ENCODE results near the gene PDGFC. TPM values are rescaled to one million over a fixed set of nuclear protein-coding genes. Genes with fewer than 3 reads are reported as not detected.

The PDGFC gene
- total RNA-seq, 1 donor from 2014 or later: 0.64 TPM

DNA sequence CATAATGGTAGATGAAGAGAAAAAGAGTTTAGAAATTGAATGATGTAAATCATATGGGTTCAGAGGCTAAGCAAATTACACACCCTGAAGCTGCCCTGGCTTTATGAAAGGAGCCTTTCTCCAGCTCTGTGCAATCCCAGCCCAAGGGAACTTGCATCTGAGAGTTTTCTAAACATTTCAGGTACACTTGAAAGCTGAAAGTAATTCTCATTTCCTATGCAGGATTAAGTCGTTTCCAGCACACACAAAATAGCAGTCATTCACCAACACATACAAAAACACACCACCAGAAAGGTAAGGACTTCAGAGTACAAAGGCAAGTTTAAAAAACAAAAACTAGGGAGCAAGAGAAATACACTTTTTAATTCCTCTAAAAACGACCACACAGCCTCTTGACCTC is 1.7 kb downstream of the PDGFC start:
- Mint-ChIP-seq H3K4me3 (ENCODE audit: unreplicated experiment) (peak overlapping the region; percentile 70), H3K27ac (ENCODE audit: unreplicated experiment) (no peak overlapping the region), H3K36me3 (ENCODE audit: unreplicated experiment) (no peaks in the 10 kb centered on the region), H3K27me3 (ENCODE audit: unreplicated experiment) (peaks cover 6% of the 10 kb centered on the region), H3K4me1 (ENCODE audit: low read depth, unreplicated experiment) (peaks cover 2% of the 10 kb centered on the region), H3K9me3 (ENCODE audit: unreplicated experiment) (peaks cover 2% of the 10 kb centered on the region)
- TF ChIP-seq, protein P1, sequence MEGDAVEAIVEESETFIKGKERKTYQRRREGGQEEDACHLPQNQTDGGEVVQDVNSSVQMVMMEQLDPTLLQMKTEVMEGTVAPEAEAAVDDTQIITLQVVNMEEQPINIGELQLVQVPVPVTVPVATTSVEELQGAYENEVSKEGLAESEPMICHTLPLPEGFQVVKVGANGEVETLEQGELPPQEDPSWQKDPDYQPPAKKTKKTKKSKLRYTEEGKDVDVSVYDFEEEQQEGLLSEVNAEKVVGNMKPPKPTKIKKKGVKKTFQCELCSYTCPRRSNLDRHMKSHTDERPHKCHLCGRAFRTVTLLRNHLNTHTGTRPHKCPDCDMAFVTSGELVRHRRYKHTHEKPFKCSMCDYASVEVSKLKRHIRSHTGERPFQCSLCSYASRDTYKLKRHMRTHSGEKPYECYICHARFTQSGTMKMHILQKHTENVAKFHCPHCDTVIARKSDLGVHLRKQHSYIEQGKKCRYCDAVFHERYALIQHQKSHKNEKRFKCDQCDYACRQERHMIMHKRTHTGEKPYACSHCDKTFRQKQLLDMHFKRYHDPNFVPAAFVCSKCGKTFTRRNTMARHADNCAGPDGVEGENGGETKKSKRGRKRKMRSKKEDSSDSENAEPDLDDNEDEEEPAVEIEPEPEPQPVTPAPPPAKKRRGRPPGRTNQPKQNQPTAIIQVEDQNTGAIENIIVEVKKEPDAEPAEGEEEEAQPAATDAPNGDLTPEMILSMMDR (IDR thresholded peaks at IDR 0.05; ENCODE audit: partially characterized antibody, unreplicated experiment): no peak
- no peak for DNase-seq

DNA sequence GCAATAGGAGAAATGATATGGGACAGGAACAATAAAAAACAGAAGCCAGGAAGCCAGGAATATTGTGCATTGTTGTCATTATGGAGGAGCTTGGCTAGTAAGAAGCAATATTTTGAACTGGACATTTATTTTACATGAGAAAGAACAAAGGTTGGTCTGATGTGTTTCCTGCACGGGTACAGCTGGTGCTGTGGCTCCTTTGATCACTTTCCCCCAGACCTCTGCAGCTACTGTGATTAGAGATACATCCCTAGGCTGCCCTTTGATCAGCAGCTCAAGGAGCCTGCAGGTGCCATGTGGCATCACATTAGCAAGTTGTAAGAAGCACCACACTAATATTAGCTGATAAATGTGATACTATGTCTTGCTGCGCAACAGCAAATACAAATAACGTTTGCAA is 2.5 kb downstream of the PDGFC start:
- H3K36me3 Mint-ChIP-seq (ENCODE audit: unreplicated experiment): no peaks in the 10 kb centered on the region
- H3K9me3 Mint-ChIP-seq (ENCODE audit: unreplicated experiment): peaks cover 2% of the 10 kb centered on the region
- H3K4me1 Mint-ChIP-seq (ENCODE audit: low read depth, unreplicated experiment): peaks cover 2% of the 10 kb centered on the region
- peaks cover 6% of the 10 kb centered on the region for H3K27me3 Mint-ChIP-seq (ENCODE audit: unreplicated experiment)
- TF ChIP-seq, protein P1 (IDR thresholded peaks at IDR 0.05; ENCODE audit: partially characterized antibody, unreplicated experiment): no peak
- no peak overlapping the region for H3K27ac Mint-ChIP-seq (ENCODE audit: unreplicated experiment)
- no peak overlapping the region for H3K4me3 Mint-ChIP-seq (ENCODE audit: unreplicated experiment)
- no peak for DNase-seq

DNA sequence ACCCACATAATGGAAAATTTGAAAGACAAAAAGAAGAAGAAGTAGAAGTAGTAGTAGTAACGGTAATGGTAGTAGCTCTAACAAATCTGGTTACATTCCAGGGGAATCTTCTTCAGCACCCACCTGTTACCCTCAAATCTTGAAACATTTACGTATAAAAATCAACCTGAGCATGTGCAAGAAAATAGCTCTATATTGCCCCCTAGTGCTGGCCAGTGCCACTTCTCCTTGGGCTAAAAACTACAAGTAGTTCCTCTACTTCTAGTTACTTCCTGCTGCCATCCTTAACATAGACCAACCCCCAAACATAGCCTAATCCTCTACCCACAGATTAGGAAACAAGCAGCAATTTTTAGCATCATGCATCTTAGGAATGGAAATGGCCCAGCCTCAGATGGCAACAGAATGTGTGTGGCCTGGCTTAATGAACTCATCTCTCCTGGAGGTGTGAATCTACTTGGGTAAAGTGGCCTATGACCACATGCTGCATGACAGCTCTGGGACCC is 3.1 kb downstream of the PDGFC start:
- peaks cover 2% of the 10 kb centered on the region for H3K4me1 Mint-ChIP-seq (ENCODE audit: low read depth, unreplicated experiment)
- peak; percentile 58 for DNase-seq
- TF ChIP-seq, protein P1 (IDR thresholded peaks at IDR 0.05; ENCODE audit: partially characterized antibody, unreplicated experiment): peak; percentile 84
- H3K9me3 Mint-ChIP-seq (ENCODE audit: unreplicated experiment): peaks cover 2% of the 10 kb centered on the region
- H3K27me3 Mint-ChIP-seq (ENCODE audit: unreplicated experiment): peaks cover 6% of the 10 kb centered on the region
- H3K36me3 Mint-ChIP-seq (ENCODE audit: unreplicated experiment): no peaks in the 10 kb centered on the region
- H3K4me3 Mint-ChIP-seq (ENCODE audit: unreplicated experiment): no peak overlapping the region
- H3K27ac Mint-ChIP-seq (ENCODE audit: unreplicated experiment): no peak overlapping the region

DNA sequence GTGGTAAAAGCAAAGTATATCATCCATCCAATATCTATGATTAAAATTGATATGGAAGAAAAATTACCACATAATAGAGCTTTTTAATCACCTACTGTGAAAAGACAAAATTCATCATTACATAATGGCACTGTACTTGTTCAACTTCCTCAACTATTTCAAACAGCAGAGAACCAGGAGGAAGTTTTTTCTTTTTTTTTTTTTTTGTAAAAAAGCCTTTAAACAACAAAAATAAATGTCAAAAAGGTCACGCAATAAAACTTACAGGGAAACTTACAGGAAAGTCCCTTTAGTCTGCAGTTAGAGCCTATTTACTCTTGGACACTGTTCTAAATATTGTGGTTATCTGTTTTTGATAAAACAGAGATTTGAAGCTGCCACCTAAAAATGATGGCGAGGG is 4.8 kb downstream of the PDGFC start:
- DNase-seq: no peak
- Mint-ChIP-seq H3K4me1 (ENCODE audit: low read depth, unreplicated experiment) (peaks cover 2% of the 10 kb centered on the region), H3K4me3 (ENCODE audit: unreplicated experiment) (no peak overlapping the region)

DNA sequence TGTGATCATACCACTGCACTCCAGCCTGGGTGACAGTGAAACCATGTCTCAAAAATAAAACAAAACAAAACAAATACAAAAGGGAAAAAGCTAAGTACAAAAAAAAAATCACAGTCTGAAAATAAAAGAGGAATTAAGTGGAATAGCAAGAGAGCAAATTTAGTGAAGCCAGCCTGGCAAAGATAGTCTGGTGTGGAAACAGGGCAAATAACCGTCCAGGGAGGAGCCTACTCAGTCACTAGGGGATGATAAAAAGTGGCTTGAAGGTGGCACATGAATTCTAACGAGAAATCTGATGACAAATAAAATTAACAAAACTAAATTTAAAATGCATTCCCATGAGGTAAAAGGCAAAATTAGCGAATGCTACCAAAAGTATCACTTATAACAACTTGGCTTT is 8.2 kb downstream of the PDGFC start:
- H3K27ac Mint-ChIP-seq (ENCODE audit: unreplicated experiment): no peak overlapping the region
- TF ChIP-seq, protein P1 (IDR thresholded peaks at IDR 0.05; ENCODE audit: partially characterized antibody, unreplicated experiment): no peak
- DNase-seq: no peak
- no peaks in the 10 kb centered on the region for H3K9me3 Mint-ChIP-seq (ENCODE audit: unreplicated experiment)
- peaks cover 2% of the 10 kb centered on the region for H3K27me3 Mint-ChIP-seq (ENCODE audit: unreplicated experiment)
- H3K36me3 Mint-ChIP-seq (ENCODE audit: unreplicated experiment): no peaks in the 10 kb centered on the region
- H3K4me3 Mint-ChIP-seq (ENCODE audit: unreplicated experiment): no peak overlapping the region
- H3K4me1 Mint-ChIP-seq (ENCODE audit: low read depth, unreplicated experiment): no peaks in the 10 kb centered on the region

More for the DNA sequence above, 4.8 kb downstream of the PDGFC start:
- Mint-ChIP-seq H3K9me3 (ENCODE audit: unreplicated experiment) (peaks cover 2% of the 10 kb centered on the region), H3K36me3 (ENCODE audit: unreplicated experiment) (no peaks in the 10 kb centered on the region), H3K27me3 (ENCODE audit: unreplicated experiment) (peaks cover 4% of the 10 kb centered on the region), H3K27ac (ENCODE audit: unreplicated experiment) (no peak overlapping the region)
- TF ChIP-seq, protein P1 (IDR thresholded peaks at IDR 0.05; ENCODE audit: partially characterized antibody, unreplicated experiment): no peak

All from glutamatergic neuron (in vitro differentiated cells).